ENCODE measurements around the gene CTNNA2. TPM values are rescaled to one million over a fixed set of nuclear protein-coding genes. Genes with fewer than 3 reads are reported as not detected.

CTNNA2 gene
- total RNA-seq, 1 experiment from 2014 or later = 5.5 TPM

GRCh38 chr2:80311304-80311703 lies 798.5 kb downstream of the CTNNA2 start:
- H4K91ac ChIP-seq (ENCODE audit: insufficient read length, low read depth, low read length) = no peak overlapping the region
- H2BK5ac ChIP-seq (ENCODE audit: insufficient read length, low read length) = no peak overlapping the region
- no peak overlapping the region for H2BK12ac ChIP-seq (ENCODE audit: insufficient read length, low read depth, low read length)
- H3K79me1 ChIP-seq (ENCODE audit: insufficient read depth, low read depth, low read length, poor library complexity, severe bottlenecking) = no peaks in the 10 kb centered on the region
- no peak for DNase-seq
- Mint-ChIP-seq H3K27me3 (ENCODE audit: low read depth) (peaks cover 30% of the 10 kb centered on the region), H3K4me1 (peaks cover 5 to 8% of the 10 kb centered on the region in 2 experiments), H3K9me3 (no peaks in the 10 kb centered on the region; a peak in 1 of 5 replicates), H3K36me3 (ENCODE audit: insufficient read depth in 1 of 3, low read depth in 3 of 3) (no peaks in the 10 kb centered on the region), H3K27ac (no peak overlapping the region), H3K4me3 (no peak overlapping the region)
- no peak overlapping the region for H3K27ac ChIP-seq (ENCODE audit: insufficient read length, low read depth, low read length)
- no peak overlapping the region for H3K4ac ChIP-seq (ENCODE audit: low read depth, low read length)
- H4K8ac ChIP-seq (replicated peaks; ENCODE audit: insufficient read length, low read depth, low read length) = no peak overlapping the region
- no peaks in the 10 kb centered on the region for H3K9me3 ChIP-seq (ENCODE audit: control insufficient read depth, low read depth, low read length)
- WGBS (ENCODE audit: extremely low coverage, insufficient read length, low lambda C conversion rate) = no CpG with 5 or more reads among the region's 3 CpGs
- H4K20me1 ChIP-seq (ENCODE audit: control insufficient read depth, insufficient read depth, insufficient read length) = no peaks in the 10 kb centered on the region
- H3K18ac ChIP-seq (ENCODE audit: insufficient read length, low read depth, low read length) = no peak overlapping the region
- no peak overlapping the region for H3K14ac ChIP-seq (ENCODE audit: insufficient read depth, low read length)
- no peak overlapping the region for H3K4me2 ChIP-seq (ENCODE audit: insufficient read depth, insufficient read length, low read length)
- no peak overlapping the region for H3T11ph ChIP-seq (ENCODE audit: low read length)
- H3K79me2 ChIP-seq (ENCODE audit: insufficient read depth, low read length) = no peaks in the 10 kb centered on the region
- H2BK20ac ChIP-seq (ENCODE audit: low read depth, low read length, poor library complexity, severe bottlenecking) = no peak overlapping the region
- no peaks in the 10 kb centered on the region for H3K23me2 ChIP-seq (ENCODE audit: insufficient read length, low read depth, low read length, poor library complexity, severe bottlenecking)
- H3K9ac ChIP-seq (ENCODE audit: extremely low read depth, insufficient read length, low read length) = no peak overlapping the region
- H2AK5ac ChIP-seq (ENCODE audit: insufficient read length, low read length) = no peak overlapping the region
- TF ChIP-seq CTCF (conservative IDR thresholded peaks at IDR 0.05) = no peak
- H2AFZ ChIP-seq (ENCODE audit: low read length) = no peak overlapping the region
- no peak overlapping the region for H4K5ac ChIP-seq (ENCODE audit: insufficient read length, low read depth, low read length)
- H2BK15ac ChIP-seq (ENCODE audit: low read depth, low read length) = no peak overlapping the region
- H3K4me1 ChIP-seq (ENCODE audit: insufficient read depth, low read length) = peaks cover 2% of the 10 kb centered on the region; the same call in 1 of the 2 replicates
- H3K23ac ChIP-seq (ENCODE audit: insufficient read length, low read depth, low read length) = no peak overlapping the region
- no peak overlapping the region for H3K56ac ChIP-seq (ENCODE audit: insufficient read length, low read depth, low read length)
- H3K27me3 ChIP-seq (ENCODE audit: insufficient read depth, low read length) = no peaks in the 10 kb centered on the region
- no peak overlapping the region for H2BK120ac ChIP-seq (ENCODE audit: low read depth, low read length, poor library complexity, severe bottlenecking)

Measured in H9 (cell line).